Astrocyte (in vitro differentiated cells and primary cell): ENCODE data around the gene PTPRN2. TPM values are rescaled to one million over a fixed set of nuclear protein-coding genes. Genes with fewer than 3 reads are reported as not detected.

Experiments used
- DNase-seq: peaks from one replicate; pipeline ENCODE4 v3.0.0-alpha.2; 2010; ENCODE audit warnings: low read depth
- FAIRE-seq: peaks from 2 replicates; lab custom pipeline; 2011; peaks lifted over from hg19 to GRCh38; lab: Jason Lieb, UNC
- H2AFZ ChIP-seq: 2 replicates; pipeline ENCODE4 v1.6.0; 2012; ENCODE audit warnings: low read depth, low read length, inconsistent platforms
- H3K27ac ChIP-seq: 2 replicates; pipeline ENCODE4 v1.5.1; 2011; ENCODE audit warnings: low read depth, low read length, inconsistent platforms
- H3K27me3 ChIP-seq: 2 replicates; pipeline ENCODE4 v1.6.0; 2011; ENCODE audit warnings: low read length, inconsistent platforms; ENCODE audit not compliant: insufficient read depth
- H3K36me3 ChIP-seq: 2 replicates; pipeline ENCODE4 v1.5.1; 2011; ENCODE audit warnings: low read length, inconsistent platforms; ENCODE audit not compliant: insufficient read depth
- H3K4me1 ChIP-seq: 2 replicates; pipeline ENCODE4 v1.5.1; 2011; ENCODE audit warnings: low read length, inconsistent platforms; ENCODE audit not compliant: insufficient read depth
- H3K4me2 ChIP-seq: 2 replicates; pipeline ENCODE4 v1.6.0; 2012; ENCODE audit warnings: low read length, inconsistent platforms
- H3K4me3 ChIP-seq: 2 replicates; pipeline ENCODE4 v1.5.1; 2011; ENCODE audit warnings: low read depth, mild to moderate bottlenecking, low read length, inconsistent platforms; ENCODE audit not compliant: insufficient read depth
- H3K79me2 ChIP-seq: 2 replicates; pipeline ENCODE4 v1.6.0; 2012; ENCODE audit warnings: mild to moderate bottlenecking, low read length, inconsistent platforms; ENCODE audit not compliant: insufficient read depth
- H3K9ac ChIP-seq: 2 replicates; pipeline ENCODE4 v1.6.0; 2012; ENCODE audit warnings: mild to moderate bottlenecking, low read length, inconsistent platforms
- H3K9me3 ChIP-seq: 2 replicates; pipeline ENCODE4 v1.5.1; 2012; ENCODE audit warnings: low read depth, mild to moderate bottlenecking, low read length, inconsistent platforms; ENCODE audit not compliant: insufficient read depth
- H4K20me1 ChIP-seq: 2 replicates; pipeline ENCODE4 v1.6.0; 2012; ENCODE audit warnings: low read length, inconsistent platforms; ENCODE audit not compliant: insufficient read depth
- H3K27ac Mint-ChIP-seq: one replicate; pipeline ENCODE4 v1.8.0; 2021; ENCODE audit warnings: mild to moderate bottlenecking, mixed read lengths; ENCODE audit not compliant: unreplicated experiment
- H3K27me3 Mint-ChIP-seq: one replicate; pipeline ENCODE4 v1.8.0; 2021; ENCODE audit warnings: low read depth, mixed read lengths; ENCODE audit not compliant: unreplicated experiment
- H3K36me3 Mint-ChIP-seq: one replicate; pipeline ENCODE4 v1.8.0; 2021; ENCODE audit warnings: low read depth, mixed read lengths; ENCODE audit not compliant: unreplicated experiment
- H3K4me1 Mint-ChIP-seq: one replicate; pipeline ENCODE4 v1.8.0; 2021; ENCODE audit warnings: low read depth, mixed read lengths; ENCODE audit not compliant: unreplicated experiment
- H3K4me3 Mint-ChIP-seq: one replicate; pipeline ENCODE4 v1.8.0; 2021; ENCODE audit warnings: mild to moderate bottlenecking, moderate library complexity, mixed read lengths; ENCODE audit not compliant: unreplicated experiment
- H3K9me3 Mint-ChIP-seq: one replicate; pipeline ENCODE4 v1.8.0; 2021; ENCODE audit warnings: mild to moderate bottlenecking, mixed read lengths; ENCODE audit not compliant: unreplicated experiment
- CTCF ChIP-seq: IDR thresholded peaks from 2 replicates; pipeline ENCODE4 v1.5.1; 2011; ENCODE audit warnings: low read depth, mild to moderate bottlenecking, inconsistent platforms, low read length, moderate library complexity; ENCODE audit not compliant: insufficient read depth
- EZH2 ChIP-seq: IDR thresholded peaks from 2 replicates; pipeline ENCODE4 v1.6.1; 2012; ENCODE audit warnings: mild to moderate bottlenecking, low read length, inconsistent platforms; ENCODE audit not compliant: insufficient read depth
- total RNA-seq: library from RNA; stranded (reverse); gene quantifications from 2 replicates; pipeline ENCODE4 v1.2.1, GENCODE V29; 2021

PTPRN2 gene
- total RNA-seq, 1 donor from 2014 or later, result 0.09 TPM

GRCh38 chr7:157549612-157550299 is 1037.9 kb downstream of the PTPRN2 start:
- Histone ChIP-seq H4K20me1 (no peaks in the 10 kb centered on the region), H3K27me3 (no peaks in the 10 kb centered on the region), H3K4me2 (no peak overlapping the region), H2AFZ (no peak overlapping the region), H3K79me2 (no peaks in the 10 kb centered on the region), H3K9ac (no peak overlapping the region), H3K4me3 (no peak overlapping the region), H3K36me3 (no peaks in the 10 kb centered on the region), H3K27ac (no peak overlapping the region), H3K4me1 (peaks cover 3% of the 10 kb centered on the region), H3K9me3 (no peaks in the 10 kb centered on the region)
- no peaks in the 10 kb centered on the region for H3K4me1 Mint-ChIP-seq
- H3K36me3 Mint-ChIP-seq, result no peaks in the 10 kb centered on the region
- H3K4me3 Mint-ChIP-seq, result no peak overlapping the region
- TF ChIP-seq EZH2 (no peak), CTCF (no peak)
- no peak overlapping the region for H3K27ac Mint-ChIP-seq
- no peak for DNase-seq
- peaks cover 25% of the 10 kb centered on the region for H3K9me3 Mint-ChIP-seq
- no peak for FAIRE-seq
- no peaks in the 10 kb centered on the region for H3K27me3 Mint-ChIP-seq

GRCh38 chr7:157548691-157549303 is 1038.8 kb downstream of the PTPRN2 start:
- no peaks in the 10 kb centered on the region for H3K4me1 Mint-ChIP-seq
- no peaks in the 10 kb centered on the region for H3K36me3 Mint-ChIP-seq
- Histone ChIP-seq H3K27ac (no peak overlapping the region), H3K9ac (no peak overlapping the region), H3K36me3 (no peaks in the 10 kb centered on the region), H3K79me2 (no peaks in the 10 kb centered on the region), H3K9me3 (no peaks in the 10 kb centered on the region), H2AFZ (no peak overlapping the region), H3K4me3 (no peak overlapping the region), H3K4me1 (no peaks in the 10 kb centered on the region), H3K4me2 (no peak overlapping the region), H3K27me3 (no peaks in the 10 kb centered on the region), H4K20me1 (no peaks in the 10 kb centered on the region)
- H3K9me3 Mint-ChIP-seq, result peaks cover 31% of the 10 kb centered on the region
- DNase-seq (no peak), FAIRE-seq (no peak)
- TF ChIP-seq EZH2 (no peak), CTCF (no peak)
- H3K4me3 Mint-ChIP-seq, result no peak overlapping the region
- no peak overlapping the region for H3K27ac Mint-ChIP-seq
- H3K27me3 Mint-ChIP-seq, result no peaks in the 10 kb centered on the region

DNA sequence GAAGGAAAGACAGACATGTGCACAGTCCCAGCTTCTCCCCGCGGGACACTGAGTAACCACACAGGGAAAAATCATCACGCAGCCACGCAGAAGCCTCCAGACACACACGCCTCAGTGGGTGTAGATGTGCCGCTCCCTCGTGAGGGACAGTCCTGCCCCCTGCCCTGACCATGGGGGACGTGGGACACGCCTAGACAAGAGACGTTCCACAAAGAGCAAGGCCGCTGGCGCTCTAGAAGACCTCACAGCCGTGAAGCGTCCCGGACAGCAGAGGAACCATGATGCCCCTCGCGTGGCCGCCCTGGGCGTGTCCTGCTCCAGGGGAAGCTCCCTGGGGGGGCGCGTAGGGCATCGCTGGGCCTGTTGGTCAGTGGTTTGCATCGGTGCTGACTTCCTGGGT is 1040.0 kb downstream of the PTPRN2 start:
- no peak for TF ChIP-seq CTCF
- no peak for TF ChIP-seq EZH2

More for the DNA sequence above, 1040.0 kb downstream of the PTPRN2 start:
- Mint-ChIP-seq H3K27me3 (no peaks in the 10 kb centered on the region), H3K27ac (no peak overlapping the region), H3K4me1 (no peaks in the 10 kb centered on the region), H3K36me3 (no peaks in the 10 kb centered on the region), H3K4me3 (no peak overlapping the region), H3K9me3 (peaks cover 28% of the 10 kb centered on the region)
- Histone ChIP-seq H3K9me3 (no peaks in the 10 kb centered on the region), H3K79me2 (no peaks in the 10 kb centered on the region), H3K27ac (no peak overlapping the region), H4K20me1 (no peaks in the 10 kb centered on the region), H3K9ac (no peak overlapping the region), H3K36me3 (no peaks in the 10 kb centered on the region), H3K4me2 (no peak overlapping the region), H3K4me1 (no peaks in the 10 kb centered on the region), H2AFZ (no peak overlapping the region), H3K4me3 (no peak overlapping the region), H3K27me3 (no peaks in the 10 kb centered on the region)
- FAIRE-seq (no peak), DNase-seq (no peak)
